ENCODE results near the gene SMG6. TPM values are rescaled to one million over a fixed set of nuclear protein-coding genes. Genes with fewer than 3 reads are reported as not detected.

Gene SMG6
- total RNA-seq, 1 donor from 2014 or later = 47.7 TPM

- TF ChIP-seq CTCF (IDR thresholded peaks at IDR 0.05; ENCODE audit: unreplicated experiment) = no peak
- no peak overlapping the region for H3K4me3 Mint-ChIP-seq (ENCODE audit: low read depth)
- H3K27me3 Mint-ChIP-seq = no peaks in the 10 kb centered on the region
- H3K36me3 Mint-ChIP-seq (ENCODE audit: insufficient read depth) = peaks cover 24% of the 10 kb centered on the region
- no peak for DNase-seq (ENCODE audit: low spot score, unreplicated experiment)
- no peaks in the 10 kb centered on the region for H3K9me3 Mint-ChIP-seq (ENCODE audit: low read depth)
- H3K27ac Mint-ChIP-seq = no peak overlapping the region
- peaks cover 18% of the 10 kb centered on the region for H3K4me1 Mint-ChIP-seq (ENCODE audit: low read depth)
Measured at GRCh38 chr17:2184993-2185931, 118.3 kb downstream of the SMG6 start.

GRCh38 chr17:2183346-2183745, 120.2 kb downstream of the SMG6 start:
- H3K27me3 Mint-ChIP-seq = no peaks in the 10 kb centered on the region
- TF ChIP-seq CTCF (IDR thresholded peaks at IDR 0.05; ENCODE audit: unreplicated experiment) = no peak
- no peaks in the 10 kb centered on the region for H3K9me3 Mint-ChIP-seq (ENCODE audit: low read depth)
- H3K36me3 Mint-ChIP-seq (ENCODE audit: insufficient read depth) = peaks cover 20% of the 10 kb centered on the region
- H3K27ac Mint-ChIP-seq = no peak overlapping the region
- no peak for DNase-seq (ENCODE audit: low spot score, unreplicated experiment)
- H3K4me1 Mint-ChIP-seq (ENCODE audit: low read depth) = peaks cover 18% of the 10 kb centered on the region
- H3K4me3 Mint-ChIP-seq (ENCODE audit: low read depth) = no peak overlapping the region

- no peak for TF ChIP-seq CTCF (IDR thresholded peaks at IDR 0.05; ENCODE audit: unreplicated experiment)
- Mint-ChIP-seq H3K27ac (no peak overlapping the region), H3K4me3 (ENCODE audit: low read depth) (no peak overlapping the region), H3K27me3 (no peaks in the 10 kb centered on the region), H3K4me1 (ENCODE audit: low read depth) (peaks cover 25% of the 10 kb centered on the region), H3K36me3 (ENCODE audit: insufficient read depth) (peaks cover 15% of the 10 kb centered on the region), H3K9me3 (ENCODE audit: low read depth) (no peaks in the 10 kb centered on the region)
- DNase-seq (ENCODE audit: low spot score, unreplicated experiment) = no peak
Measured at GRCh38 chr17:2181897-2182448, 121.6 kb downstream of the SMG6 start.

- DNase-seq (ENCODE audit: low spot score, unreplicated experiment) = no peak
- no peak for TF ChIP-seq CTCF (IDR thresholded peaks at IDR 0.05; ENCODE audit: unreplicated experiment)
- H3K27me3 Mint-ChIP-seq = no peaks in the 10 kb centered on the region
Measured at GRCh38 chr17:2181206-2181896, 122.2 kb downstream of the SMG6 start.

GRCh38 chr17:2180768-2181167, 122.8 kb downstream of the SMG6 start:
- Mint-ChIP-seq H3K9me3 (ENCODE audit: low read depth) (no peaks in the 10 kb centered on the region), H3K4me3 (ENCODE audit: low read depth) (no peak overlapping the region), H3K36me3 (ENCODE audit: insufficient read depth) (peaks cover 11% of the 10 kb centered on the region), H3K27ac (no peak overlapping the region), H3K4me1 (ENCODE audit: low read depth) (peaks cover 33% of the 10 kb centered on the region), H3K27me3 (no peaks in the 10 kb centered on the region)
- DNase-seq (ENCODE audit: low spot score, unreplicated experiment) = no peak
- no peak for TF ChIP-seq CTCF (IDR thresholded peaks at IDR 0.05; ENCODE audit: unreplicated experiment)

More at GRCh38 chr17:2181206-2181896, 122.2 kb downstream of the SMG6 start:
- peaks cover 13% of the 10 kb centered on the region for H3K36me3 Mint-ChIP-seq (ENCODE audit: insufficient read depth)
- H3K9me3 Mint-ChIP-seq (ENCODE audit: low read depth) = no peaks in the 10 kb centered on the region
- no peak overlapping the region for H3K27ac Mint-ChIP-seq
- no peak overlapping the region for H3K4me3 Mint-ChIP-seq (ENCODE audit: low read depth)
- H3K4me1 Mint-ChIP-seq (ENCODE audit: low read depth) = peaks cover 31% of the 10 kb centered on the region
